ENCODE measurements around the gene ADSL. TPM values are rescaled to one million over a fixed set of nuclear protein-coding genes. Genes with fewer than 3 reads are reported as not detected.

The ADSL gene
- total and polyA plus RNA-seq, 9 of the 15 experiments (the other 6 are each of a cell fraction or from before 2014, with no cell fraction given), result 112 to 322 (median 146) TPM

DNA sequence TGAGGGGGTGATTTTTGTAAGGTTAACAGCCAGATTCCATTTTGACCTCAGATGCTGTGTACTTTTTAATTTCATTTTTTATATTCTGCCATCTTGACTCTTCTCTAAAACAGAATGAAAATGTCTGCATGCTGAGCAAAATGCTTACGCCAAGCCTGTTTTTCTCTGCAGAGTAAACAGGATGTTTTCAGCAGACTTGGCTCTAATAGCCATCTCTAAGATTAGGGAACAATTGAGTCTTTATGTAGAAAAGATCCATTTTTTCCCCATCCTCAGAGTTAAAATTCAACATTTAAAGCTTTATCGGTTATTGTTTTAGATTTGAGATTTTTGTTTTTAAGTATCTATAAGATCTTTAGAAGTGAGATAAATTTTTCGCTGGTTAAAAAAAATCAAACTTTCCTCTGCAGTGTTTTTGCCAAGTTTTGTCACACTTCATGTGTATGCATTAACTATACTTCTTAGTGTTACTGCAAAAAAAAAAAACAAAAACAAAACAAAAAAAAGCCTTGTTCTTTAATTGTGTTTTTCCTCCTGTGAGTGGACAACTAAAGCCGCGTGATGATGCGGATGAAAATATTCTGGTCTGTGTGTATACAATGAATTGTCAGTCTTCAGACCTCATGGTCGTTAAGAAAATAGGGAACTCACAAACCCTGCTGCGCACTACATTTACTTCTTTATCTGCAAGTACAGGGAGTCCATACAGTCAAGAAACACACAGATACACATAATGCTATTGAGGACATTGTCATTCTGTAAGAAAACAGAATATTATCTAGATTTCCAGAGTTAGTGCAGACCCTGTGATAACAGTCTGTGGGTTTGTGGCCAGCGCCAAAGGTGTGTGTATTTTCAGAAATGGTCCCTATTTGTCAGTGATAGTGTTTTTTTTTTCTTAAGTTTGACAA is 17.5 kb upstream of the ADSL start (continued):
- TF ChIP-seq SIN3A (IDR thresholded peaks at IDR 0.05; ENCODE audit: borderline replicate concordance in 2 of 2, control insufficient read depth in 1 of 2, low read depth in 2 of 2, low read length in 2 of 2) (no peak), RUNX1 (IDR thresholded peaks at IDR 0.05; ENCODE audit: low read depth) (peak; percentile 75; the same call in 1 of the 2 replicates), NCOA2 (IDR thresholded peaks at IDR 0.05; ENCODE audit: partially characterized antibody in 2 of 2) (peak in 1 of 2 experiments; percentile 20), ZC3H4 (CRISPR knock-in tag; IDR thresholded peaks at IDR 0.05; ENCODE audit: borderline replicate concordance) (no peak), CBFA2T2 (conservative IDR thresholded peaks at IDR 0.05) (peak; percentile 96), NR2C1 (IDR thresholded peaks at IDR 0.05) (no peak), NR2C1 (tag; IDR thresholded peaks at IDR 0.05) (no peak), U2AF1 (optimal IDR thresholded peaks at IDR 0.05; ENCODE audit: low read depth, low read length) (no peak), ZNF785 (CRISPR knock-in tag; IDR thresholded peaks at IDR 0.05) (no peak), ZNF408 (CRISPR knock-in tag; IDR thresholded peaks at IDR 0.05; ENCODE audit: low read depth) (no peak), SMAD1 (IDR thresholded peaks at IDR 0.05; ENCODE audit: low read depth, low read length, partially characterized antibody) (no peak), RBFOX2 (IDR thresholded peaks at IDR 0.05; ENCODE audit: low read depth, low read length) (no peak), MTA3 (IDR thresholded peaks at IDR 0.05; ENCODE audit: borderline replicate concordance) (0 out of 2 replicates have a peak, but pooled peaks have one; percentile 32), SRSF9 (IDR thresholded peaks at IDR 0.05; ENCODE audit: borderline replicate concordance, low read depth, low read length) (no peak), PRPF4 (IDR thresholded peaks at IDR 0.05; ENCODE audit: insufficient read depth, low read depth, low read length, poor library complexity, severe bottlenecking) (no peak), PCBP1 (IDR thresholded peaks at IDR 0.05; ENCODE audit: low read depth, low read length, poor library complexity, severe bottlenecking) (no peak), TAL1 (IDR thresholded peaks at IDR 0.05) (peak; percentile 98), PHB (CRISPR knock-in tag; IDR thresholded peaks at IDR 0.05) (no peak)
- TF ChIP-seq, protein P1, sequence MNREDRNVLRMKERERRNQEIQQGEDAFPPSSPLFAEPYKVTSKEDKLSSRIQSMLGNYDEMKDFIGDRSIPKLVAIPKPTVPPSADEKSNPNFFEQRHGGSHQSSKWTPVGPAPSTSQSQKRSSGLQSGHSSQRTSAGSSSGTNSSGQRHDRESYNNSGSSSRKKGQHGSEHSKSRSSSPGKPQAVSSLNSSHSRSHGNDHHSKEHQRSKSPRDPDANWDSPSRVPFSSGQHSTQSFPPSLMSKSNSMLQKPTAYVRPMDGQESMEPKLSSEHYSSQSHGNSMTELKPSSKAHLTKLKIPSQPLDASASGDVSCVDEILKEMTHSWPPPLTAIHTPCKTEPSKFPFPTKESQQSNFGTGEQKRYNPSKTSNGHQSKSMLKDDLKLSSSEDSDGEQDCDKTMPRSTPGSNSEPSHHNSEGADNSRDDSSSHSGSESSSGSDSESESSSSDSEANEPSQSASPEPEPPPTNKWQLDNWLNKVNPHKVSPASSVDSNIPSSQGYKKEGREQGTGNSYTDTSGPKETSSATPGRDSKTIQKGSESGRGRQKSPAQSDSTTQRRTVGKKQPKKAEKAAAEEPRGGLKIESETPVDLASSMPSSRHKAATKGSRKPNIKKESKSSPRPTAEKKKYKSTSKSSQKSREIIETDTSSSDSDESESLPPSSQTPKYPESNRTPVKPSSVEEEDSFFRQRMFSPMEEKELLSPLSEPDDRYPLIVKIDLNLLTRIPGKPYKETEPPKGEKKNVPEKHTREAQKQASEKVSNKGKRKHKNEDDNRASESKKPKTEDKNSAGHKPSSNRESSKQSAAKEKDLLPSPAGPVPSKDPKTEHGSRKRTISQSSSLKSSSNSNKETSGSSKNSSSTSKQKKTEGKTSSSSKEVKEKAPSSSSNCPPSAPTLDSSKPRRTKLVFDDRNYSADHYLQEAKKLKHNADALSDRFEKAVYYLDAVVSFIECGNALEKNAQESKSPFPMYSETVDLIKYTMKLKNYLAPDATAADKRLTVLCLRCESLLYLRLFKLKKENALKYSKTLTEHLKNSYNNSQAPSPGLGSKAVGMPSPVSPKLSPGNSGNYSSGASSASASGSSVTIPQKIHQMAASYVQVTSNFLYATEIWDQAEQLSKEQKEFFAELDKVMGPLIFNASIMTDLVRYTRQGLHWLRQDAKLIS (CRISPR knock-in tag; IDR thresholded peaks at IDR 0.05), result no peak
- TF ChIP-seq, protein P2, sequence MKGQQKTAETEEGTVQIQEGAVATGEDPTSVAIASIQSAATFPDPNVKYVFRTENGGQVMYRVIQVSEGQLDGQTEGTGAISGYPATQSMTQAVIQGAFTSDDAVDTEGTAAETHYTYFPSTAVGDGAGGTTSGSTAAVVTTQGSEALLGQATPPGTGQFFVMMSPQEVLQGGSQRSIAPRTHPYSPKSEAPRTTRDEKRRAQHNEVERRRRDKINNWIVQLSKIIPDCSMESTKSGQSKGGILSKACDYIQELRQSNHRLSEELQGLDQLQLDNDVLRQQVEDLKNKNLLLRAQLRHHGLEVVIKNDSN (CRISPR knock-in tag; IDR thresholded peaks at IDR 0.05), result no peak
- TF ChIP-seq, protein P3, sequence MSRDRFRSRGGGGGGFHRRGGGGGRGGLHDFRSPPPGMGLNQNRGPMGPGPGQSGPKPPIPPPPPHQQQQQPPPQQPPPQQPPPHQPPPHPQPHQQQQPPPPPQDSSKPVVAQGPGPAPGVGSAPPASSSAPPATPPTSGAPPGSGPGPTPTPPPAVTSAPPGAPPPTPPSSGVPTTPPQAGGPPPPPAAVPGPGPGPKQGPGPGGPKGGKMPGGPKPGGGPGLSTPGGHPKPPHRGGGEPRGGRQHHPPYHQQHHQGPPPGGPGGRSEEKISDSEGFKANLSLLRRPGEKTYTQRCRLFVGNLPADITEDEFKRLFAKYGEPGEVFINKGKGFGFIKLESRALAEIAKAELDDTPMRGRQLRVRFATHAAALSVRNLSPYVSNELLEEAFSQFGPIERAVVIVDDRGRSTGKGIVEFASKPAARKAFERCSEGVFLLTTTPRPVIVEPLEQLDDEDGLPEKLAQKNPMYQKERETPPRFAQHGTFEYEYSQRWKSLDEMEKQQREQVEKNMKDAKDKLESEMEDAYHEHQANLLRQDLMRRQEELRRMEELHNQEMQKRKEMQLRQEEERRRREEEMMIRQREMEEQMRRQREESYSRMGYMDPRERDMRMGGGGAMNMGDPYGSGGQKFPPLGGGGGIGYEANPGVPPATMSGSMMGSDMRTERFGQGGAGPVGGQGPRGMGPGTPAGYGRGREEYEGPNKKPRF (IDR thresholded peaks at IDR 0.05; ENCODE audit: low read depth, low read length), result no peak

All from K562 (cell line).